Astrocyte of the cerebellum (primary cell): ENCODE measurements around the gene PDGFC.

Experiments
- DNase-seq: peaks from one replicate; pipeline ENCODE4 v3.0.0-alpha.2; 2011; ENCODE audit warnings: low read depth
- H3K4me3 ChIP-seq: 2 replicates; pipeline ENCODE4 v1.5.1; 2011; ENCODE audit warnings: mild to moderate bottlenecking, low read depth, low read length, moderate library complexity
- in situ Hi-C: cut with HindIII; loops from 2 replicates; pipeline ENCODE4 v1.10.0; 2017; ENCODE audit warnings: low sequenced_read_pairs
- TF ChIP-seq, protein P1 (sequence below): IDR thresholded peaks from 2 replicates; pipeline ENCODE4 v1.5.1; 2012; ENCODE audit warnings: low read length, low read depth, moderate library complexity, mild to moderate bottlenecking; ENCODE audit errors: missing control alignments

The PDGFC gene

GRCh38 chr4:156954587-156954986, 17.0 kb downstream of the PDGFC start:
- H3K4me3 ChIP-seq: no peak overlapping the region
- no peak for DNase-seq
- in situ Hi-C loops: no loop called here
- TF ChIP-seq, protein P1, sequence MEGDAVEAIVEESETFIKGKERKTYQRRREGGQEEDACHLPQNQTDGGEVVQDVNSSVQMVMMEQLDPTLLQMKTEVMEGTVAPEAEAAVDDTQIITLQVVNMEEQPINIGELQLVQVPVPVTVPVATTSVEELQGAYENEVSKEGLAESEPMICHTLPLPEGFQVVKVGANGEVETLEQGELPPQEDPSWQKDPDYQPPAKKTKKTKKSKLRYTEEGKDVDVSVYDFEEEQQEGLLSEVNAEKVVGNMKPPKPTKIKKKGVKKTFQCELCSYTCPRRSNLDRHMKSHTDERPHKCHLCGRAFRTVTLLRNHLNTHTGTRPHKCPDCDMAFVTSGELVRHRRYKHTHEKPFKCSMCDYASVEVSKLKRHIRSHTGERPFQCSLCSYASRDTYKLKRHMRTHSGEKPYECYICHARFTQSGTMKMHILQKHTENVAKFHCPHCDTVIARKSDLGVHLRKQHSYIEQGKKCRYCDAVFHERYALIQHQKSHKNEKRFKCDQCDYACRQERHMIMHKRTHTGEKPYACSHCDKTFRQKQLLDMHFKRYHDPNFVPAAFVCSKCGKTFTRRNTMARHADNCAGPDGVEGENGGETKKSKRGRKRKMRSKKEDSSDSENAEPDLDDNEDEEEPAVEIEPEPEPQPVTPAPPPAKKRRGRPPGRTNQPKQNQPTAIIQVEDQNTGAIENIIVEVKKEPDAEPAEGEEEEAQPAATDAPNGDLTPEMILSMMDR: no peak

GRCh38 chr4:156953951-156954350, 17.6 kb downstream of the PDGFC start:
- TF ChIP-seq, protein P1: no peak
- no peak overlapping the region for H3K4me3 ChIP-seq
- in situ Hi-C loops: no loop called here
- DNase-seq: no peak

GRCh38 chr4:156953001-156953400, 18.6 kb downstream of the PDGFC start:
- in situ Hi-C loops: no loop called here
- TF ChIP-seq, protein P1: no peak
- no peak for DNase-seq
- no peak overlapping the region for H3K4me3 ChIP-seq

GRCh38 chr4:156952078-156952759, 19.4 kb downstream of the PDGFC start:
- TF ChIP-seq, protein P1: no peak
- in situ Hi-C loops: no loop called here
- DNase-seq: no peak

DNA sequence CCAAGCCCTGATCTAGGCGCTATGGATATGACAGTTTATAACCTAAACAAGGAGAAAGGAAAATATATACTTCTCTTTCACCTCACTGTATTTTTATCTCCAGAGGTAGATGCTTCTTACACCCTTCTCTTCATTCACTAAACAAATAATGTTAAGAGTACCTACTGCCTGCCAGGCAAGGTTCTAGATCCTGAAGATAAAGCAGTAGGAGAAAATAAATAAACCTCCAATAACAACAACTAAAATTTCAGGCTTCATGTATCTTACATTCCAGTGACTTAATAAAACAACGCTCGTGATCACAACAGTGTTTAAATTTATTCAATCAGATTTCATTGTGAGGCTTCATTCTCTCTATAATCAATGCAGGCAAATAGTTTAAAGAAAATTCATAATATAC, 20.7 kb downstream of the PDGFC start:
- TF ChIP-seq, protein P1: no peak
- in situ Hi-C loops: no loop called here

More at GRCh38 chr4:156952078-156952759, 19.4 kb downstream of the PDGFC start:
- no peak overlapping the region for H3K4me3 ChIP-seq

DNA sequence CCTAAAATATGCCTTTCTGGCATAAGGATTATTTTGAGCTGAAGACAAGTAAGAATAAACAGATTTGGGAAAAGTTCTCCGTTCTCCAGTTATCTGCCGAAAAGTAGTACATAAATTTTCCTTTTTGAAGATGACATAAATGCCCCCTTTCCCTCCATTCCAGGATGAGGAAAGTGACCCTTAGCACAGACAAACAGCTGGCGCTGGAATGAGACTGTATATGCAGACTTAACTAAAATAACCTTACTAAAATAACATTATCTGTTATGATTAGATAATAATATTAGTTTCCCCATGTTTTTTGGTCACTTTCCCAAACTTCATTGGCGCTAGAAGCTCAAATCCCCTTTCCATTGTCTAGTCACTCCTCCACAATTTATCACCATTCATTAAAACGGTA, 21.5 kb downstream of the PDGFC start:
- no peak overlapping the region for H3K4me3 ChIP-seq
- in situ Hi-C loops: no loop called here
- TF ChIP-seq, protein P1: no peak
- no peak for DNase-seq

More for the DNA sequence above, 20.7 kb downstream of the PDGFC start:
- DNase-seq: no peak
- H3K4me3 ChIP-seq: no peak overlapping the region
